NOMO-1 (cell line): Measurements from ENCODE around the gene USP28.
"Not testable (repeated sequence)": the region's sequence is repeated elsewhere in the genome, so short reads cannot be mapped to it uniquely, and the experiment has no call there.

Experiments used
- DNase-seq, 2 experiments: peaks; one replicate each; lab custom pipeline; 2025; ENCODE audit not compliant: unreplicated experiment in 2 of 2; lab: John Stamatoyannopoulos, UW

USP28 gene

GRCh38 chr11:113779496-113779895, 95.9 kb downstream of the USP28 start, which contains the start of gene CLDN25:
TSS of gene CLDN25 (plus strand) at chr11:113779796. CDS start at chr11:113779796, 0 bp downstream.
- no peak for DNase-seq

- no peak for DNase-seq
Measured at GRCh38 chr11:113778111-113778910, 97.1 kb downstream of the USP28 start.

GRCh38 chr11:113774174-113774503, 101.2 kb downstream of the USP28 start:
- no peak for DNase-seq

- DNase-seq, result peak; percentile 94
Measured at GRCh38 chr11:113773416-113774173, 101.8 kb downstream of the USP28 start, which contains the start of gene ZW10. TSS of gene ZW10 (minus strand) at chr11:113773692. CDS start at chr11:113773666, 26 bp downstream.

GRCh38 chr11:113773092-113773415, 102.3 kb downstream of the USP28 start:
- DNase-seq, result peak in 1 of 2 experiments; percentile 1

- no peak for DNase-seq
Measured at GRCh38 chr11:113771964-113772363, 103.4 kb downstream of the USP28 start.

GRCh38 chr11:113764527-113765219, 110.7 kb downstream of the USP28 start:
- no peak for DNase-seq

- not testable (repeated sequence) for DNase-seq
Measured at GRCh38 chr11:113763040-113763439, 112.3 kb downstream of the USP28 start.

- no peak for DNase-seq
Measured at GRCh38 chr11:113760241-113760640, 115.1 kb downstream of the USP28 start.

- DNase-seq, result no peak
Measured at GRCh38 chr11:113752932-113753331, 122.4 kb downstream of the USP28 start.
